HG03342 (cell line): ENCODE results near the gene BEX2.

ENCODE experiments used
- ATAC-seq: cut with Tn5 transposase; IDR thresholded peaks from one replicate; pipeline ENCODE4 v1.9.1; 2021; ENCODE audit warnings: mild to moderate bottlenecking, moderate library complexity; ENCODE audit not compliant: unreplicated experiment

BEX2 gene

DNA sequence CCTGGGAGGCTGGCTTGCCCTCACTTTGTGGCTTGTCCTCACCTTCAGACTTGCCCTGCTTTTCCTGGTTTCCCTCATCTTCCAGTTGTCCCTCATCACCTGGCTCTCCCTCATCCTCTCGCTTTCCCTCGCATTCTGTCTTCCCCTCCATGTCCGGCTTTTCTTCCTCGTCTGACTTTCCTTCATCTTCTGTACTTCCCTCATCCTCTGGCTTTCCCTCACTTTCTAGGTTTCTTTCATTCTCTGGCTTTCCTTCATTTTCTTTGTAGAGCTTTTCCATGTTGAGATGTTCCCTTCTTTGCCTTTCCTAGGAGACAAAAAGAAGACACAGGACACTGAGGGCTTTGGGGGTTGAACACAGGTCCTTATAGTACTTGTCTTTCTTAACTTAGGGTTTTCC is 36.5 kb downstream of the BEX2 start:
- no peak for ATAC-seq
